ENCODE measurements around the gene FAM204A.

Gene FAM204A

DNA sequence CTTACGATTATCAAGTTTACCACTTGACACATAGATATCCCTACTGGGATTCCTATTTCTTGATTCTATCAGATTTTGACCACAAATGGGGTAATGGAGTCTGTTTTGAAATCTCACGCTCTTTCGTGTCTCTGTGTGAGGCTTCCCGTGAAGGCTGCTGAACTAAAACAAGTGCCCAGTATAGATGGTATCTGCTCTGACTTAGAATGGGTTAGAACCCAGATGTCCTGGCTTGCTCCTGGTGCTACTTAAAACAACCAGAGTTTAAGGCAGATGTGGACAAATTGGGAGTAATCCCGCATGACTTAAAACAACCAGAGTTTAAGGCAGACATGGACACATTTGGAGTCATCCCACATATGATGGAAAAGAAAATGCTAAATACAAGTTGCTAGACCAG is 85.9 kb downstream of the FAM204A start:
- H3K36me3 ChIP-seq (ENCODE audit: control insufficient read depth, insufficient read depth, low read length), result no peaks in the 10 kb centered on the region
- peaks cover 5% of the 10 kb centered on the region for H3K27me3 ChIP-seq (replicated peaks; ENCODE audit: control insufficient read depth, insufficient read depth, low read length, poor library complexity, severe bottlenecking)
- DNase-seq, result no peak
- H3K9me3 ChIP-seq (ENCODE audit: control insufficient read depth, low read length), result no peaks in the 10 kb centered on the region
- no peak overlapping the region for H3K4me3 ChIP-seq (ENCODE audit: insufficient read depth, low read depth, low read length, poor library complexity, severe bottlenecking)
- H3K27ac ChIP-seq (ENCODE audit: insufficient read depth, low read length, poor library complexity, severe bottlenecking), result no peak overlapping the region
- H3K4me1 ChIP-seq (ENCODE audit: control insufficient read depth, insufficient read depth, low read length, poor library complexity, severe bottlenecking), result no peaks in the 10 kb centered on the region

DNA sequence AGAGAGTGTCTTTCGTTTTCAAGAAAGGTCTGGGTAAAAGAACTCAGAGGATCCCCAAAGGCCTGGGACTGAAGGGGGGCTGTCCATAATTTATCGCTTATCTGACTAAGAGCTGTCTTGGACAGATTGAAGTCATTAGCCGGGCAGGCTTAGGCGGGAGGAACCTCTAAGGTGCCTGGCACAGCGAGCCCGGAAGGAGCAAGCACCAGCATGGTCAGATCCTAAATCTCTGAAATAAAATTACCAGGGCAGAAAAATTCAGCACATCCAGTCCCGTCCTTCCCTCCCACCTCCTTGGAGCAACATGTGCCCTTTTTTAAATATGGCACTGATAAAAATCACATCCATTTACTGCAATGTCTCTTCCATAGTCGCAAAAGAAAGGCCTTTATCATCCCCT is 86.8 kb downstream of the FAM204A start:
- Histone ChIP-seq H3K9me3 (ENCODE audit: control insufficient read depth, low read length) (no peaks in the 10 kb centered on the region), H3K36me3 (ENCODE audit: control insufficient read depth, insufficient read depth, low read length) (no peaks in the 10 kb centered on the region), H3K4me1 (ENCODE audit: control insufficient read depth, insufficient read depth, low read length, poor library complexity, severe bottlenecking) (no peaks in the 10 kb centered on the region), H3K4me3 (ENCODE audit: insufficient read depth, low read depth, low read length, poor library complexity, severe bottlenecking) (no peak overlapping the region), H3K27ac (ENCODE audit: insufficient read depth, low read length, poor library complexity, severe bottlenecking) (no peak overlapping the region), H3K27me3 (replicated peaks; ENCODE audit: control insufficient read depth, insufficient read depth, low read length, poor library complexity, severe bottlenecking) (peaks cover 5% of the 10 kb centered on the region)
- no peak for DNase-seq

DNA sequence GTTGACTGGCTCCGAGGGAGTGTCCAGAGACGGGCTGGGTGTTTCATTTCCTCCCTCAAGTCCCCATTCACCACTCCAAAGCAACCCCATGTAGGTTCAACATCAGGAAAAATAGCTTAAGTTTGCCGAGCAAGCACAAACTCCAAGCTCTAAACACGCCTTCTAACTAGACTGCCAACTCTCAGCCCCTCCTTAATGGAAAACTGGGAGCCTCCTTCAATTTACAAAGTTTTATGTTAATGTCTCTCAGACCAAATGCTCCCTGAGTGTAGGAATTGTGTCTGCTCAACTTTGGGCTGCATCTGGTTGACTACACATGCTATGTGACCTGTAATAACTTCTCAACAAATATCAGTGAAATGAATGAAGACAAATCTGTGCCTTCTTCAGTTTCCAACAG is 87.5 kb downstream of the FAM204A start:
- peaks cover 5% of the 10 kb centered on the region for H3K27me3 ChIP-seq (replicated peaks; ENCODE audit: control insufficient read depth, insufficient read depth, low read length, poor library complexity, severe bottlenecking)

DNA sequence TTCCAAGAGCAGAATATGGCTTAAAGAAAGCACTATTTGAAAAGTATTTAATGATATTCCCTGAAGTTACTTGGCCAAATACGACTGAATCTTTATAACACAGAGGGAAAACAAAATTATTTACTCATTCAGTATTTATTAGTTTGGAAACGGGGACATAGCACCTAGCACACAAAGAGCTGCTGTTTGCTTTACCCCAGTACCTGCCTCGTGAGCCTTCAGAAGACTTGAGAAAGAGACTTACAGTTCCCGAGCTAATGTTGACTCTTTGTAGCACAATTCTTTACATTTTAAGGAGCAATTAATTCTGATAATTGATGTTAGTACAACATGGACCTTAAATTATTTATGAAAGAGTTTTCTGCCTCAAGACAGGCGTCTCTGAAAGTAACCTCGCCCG is 88.7 kb downstream of the FAM204A start:
- DNase-seq, result no peak

More for the DNA sequence above, 87.5 kb downstream of the FAM204A start:
- Histone ChIP-seq H3K9me3 (ENCODE audit: control insufficient read depth, low read length) (no peaks in the 10 kb centered on the region), H3K4me1 (ENCODE audit: control insufficient read depth, insufficient read depth, low read length, poor library complexity, severe bottlenecking) (no peaks in the 10 kb centered on the region), H3K4me3 (ENCODE audit: insufficient read depth, low read depth, low read length, poor library complexity, severe bottlenecking) (no peak overlapping the region), H3K36me3 (ENCODE audit: control insufficient read depth, insufficient read depth, low read length) (no peaks in the 10 kb centered on the region), H3K27ac (ENCODE audit: insufficient read depth, low read length, poor library complexity, severe bottlenecking) (no peak overlapping the region)
- DNase-seq, result no peak

DNA sequence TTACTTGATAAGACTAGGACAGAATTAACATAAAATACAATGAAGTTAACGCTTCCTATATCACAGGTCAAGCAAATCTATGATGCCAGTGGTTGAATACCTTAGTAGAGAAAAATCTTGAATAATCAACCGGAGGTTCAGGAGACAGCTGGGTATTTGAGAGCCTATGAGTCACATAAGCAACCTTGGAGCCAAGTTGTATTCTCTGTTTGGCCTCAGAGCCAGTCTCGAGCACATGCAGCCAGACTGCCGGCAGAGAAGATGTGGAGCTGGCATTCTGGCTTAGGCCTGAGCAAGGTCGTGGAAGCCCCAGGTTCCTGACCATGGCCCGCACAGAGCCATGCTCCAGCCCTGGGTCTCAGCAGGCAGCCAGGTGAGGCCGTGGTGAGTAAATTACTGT is 90.3 kb downstream of the FAM204A start:
- Histone ChIP-seq H3K27me3 (replicated peaks; ENCODE audit: control insufficient read depth, insufficient read depth, low read length, poor library complexity, severe bottlenecking) (peaks cover 9% of the 10 kb centered on the region), H3K27ac (ENCODE audit: insufficient read depth, low read length, poor library complexity, severe bottlenecking) (no peak overlapping the region)
- no peak for DNase-seq

More for the DNA sequence above, 88.7 kb downstream of the FAM204A start:
- no peaks in the 10 kb centered on the region for H3K36me3 ChIP-seq (ENCODE audit: control insufficient read depth, insufficient read depth, low read length)
- H3K27me3 ChIP-seq (replicated peaks; ENCODE audit: control insufficient read depth, insufficient read depth, low read length, poor library complexity, severe bottlenecking), result peaks cover 5% of the 10 kb centered on the region
- H3K9me3 ChIP-seq (ENCODE audit: control insufficient read depth, low read length), result no peaks in the 10 kb centered on the region
- no peaks in the 10 kb centered on the region for H3K4me1 ChIP-seq (ENCODE audit: control insufficient read depth, insufficient read depth, low read length, poor library complexity, severe bottlenecking)
- H3K4me3 ChIP-seq (ENCODE audit: insufficient read depth, low read depth, low read length, poor library complexity, severe bottlenecking), result no peak overlapping the region
- no peak overlapping the region for H3K27ac ChIP-seq (ENCODE audit: insufficient read depth, low read length, poor library complexity, severe bottlenecking)

DNA sequence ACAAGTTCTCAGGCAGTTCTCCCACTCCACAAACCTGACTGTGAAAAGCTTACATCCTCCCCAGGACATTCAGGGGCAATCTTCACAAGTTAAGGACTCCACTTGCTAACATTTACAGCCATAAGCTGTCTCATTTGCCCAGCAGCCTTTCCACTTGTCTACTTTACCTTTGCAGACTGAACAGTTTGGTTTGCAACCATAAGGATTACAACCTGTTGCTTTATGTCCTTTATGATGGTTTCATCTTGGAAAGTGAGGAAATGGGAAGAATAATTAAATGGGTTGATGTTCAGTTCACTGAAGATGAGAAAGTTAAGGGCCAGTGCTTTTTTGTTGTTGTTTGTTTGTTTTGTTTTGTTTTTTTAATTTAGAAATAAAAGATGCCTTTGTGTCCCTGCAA is 92.4 kb downstream of the FAM204A start:
- no peak overlapping the region for H3K27ac ChIP-seq (ENCODE audit: insufficient read depth, low read length, poor library complexity, severe bottlenecking)
- H3K36me3 ChIP-seq (ENCODE audit: control insufficient read depth, insufficient read depth, low read length), result no peaks in the 10 kb centered on the region
- H3K4me3 ChIP-seq (ENCODE audit: insufficient read depth, low read depth, low read length, poor library complexity, severe bottlenecking), result no peak overlapping the region
- DNase-seq, result no peak
- no peaks in the 10 kb centered on the region for H3K4me1 ChIP-seq (ENCODE audit: control insufficient read depth, insufficient read depth, low read length, poor library complexity, severe bottlenecking)
- H3K27me3 ChIP-seq (replicated peaks; ENCODE audit: control insufficient read depth, insufficient read depth, low read length, poor library complexity, severe bottlenecking), result peaks cover 17% of the 10 kb centered on the region
- no peaks in the 10 kb centered on the region for H3K9me3 ChIP-seq (ENCODE audit: control insufficient read depth, low read length)

More for the DNA sequence above, 90.3 kb downstream of the FAM204A start:
- Histone ChIP-seq H3K4me1 (ENCODE audit: control insufficient read depth, insufficient read depth, low read length, poor library complexity, severe bottlenecking) (no peaks in the 10 kb centered on the region), H3K4me3 (ENCODE audit: insufficient read depth, low read depth, low read length, poor library complexity, severe bottlenecking) (no peak overlapping the region), H3K36me3 (ENCODE audit: control insufficient read depth, insufficient read depth, low read length) (no peaks in the 10 kb centered on the region), H3K9me3 (ENCODE audit: control insufficient read depth, low read length) (no peaks in the 10 kb centered on the region)
